Measurements from ENCODE around the gene PKD1L1.

DNA sequence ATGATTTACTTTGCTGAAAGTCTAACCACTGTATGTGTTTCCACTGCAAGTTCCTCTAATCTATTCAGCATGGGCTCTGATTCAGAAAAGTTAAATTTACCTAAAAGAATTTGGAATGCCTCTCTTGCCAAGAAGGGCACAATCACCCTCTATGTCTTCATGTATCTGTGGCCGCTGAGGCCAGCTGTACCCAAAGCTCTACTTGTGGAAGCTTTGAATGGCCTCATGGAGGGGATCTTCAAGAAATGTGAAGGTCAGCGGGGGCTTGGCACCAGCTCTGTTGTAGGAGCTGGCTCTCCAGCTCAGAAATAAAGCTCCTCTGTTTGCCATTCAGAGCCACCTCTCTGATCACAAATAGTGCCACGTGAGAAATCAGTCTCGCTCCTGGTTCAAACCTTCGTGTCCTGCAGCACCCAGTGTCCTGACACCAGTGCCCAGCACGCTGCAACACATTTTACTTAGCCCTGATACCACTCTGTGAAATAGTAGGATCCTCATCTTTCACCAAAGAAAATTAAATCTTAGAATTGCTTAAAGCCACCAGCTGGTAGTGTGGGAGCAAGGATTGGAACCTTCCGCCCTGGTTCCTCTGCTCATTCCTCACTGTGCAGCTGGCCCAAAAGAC, 61.1 kb downstream of the PKD1L1 start:
- TF ChIP-seq, protein P1, sequence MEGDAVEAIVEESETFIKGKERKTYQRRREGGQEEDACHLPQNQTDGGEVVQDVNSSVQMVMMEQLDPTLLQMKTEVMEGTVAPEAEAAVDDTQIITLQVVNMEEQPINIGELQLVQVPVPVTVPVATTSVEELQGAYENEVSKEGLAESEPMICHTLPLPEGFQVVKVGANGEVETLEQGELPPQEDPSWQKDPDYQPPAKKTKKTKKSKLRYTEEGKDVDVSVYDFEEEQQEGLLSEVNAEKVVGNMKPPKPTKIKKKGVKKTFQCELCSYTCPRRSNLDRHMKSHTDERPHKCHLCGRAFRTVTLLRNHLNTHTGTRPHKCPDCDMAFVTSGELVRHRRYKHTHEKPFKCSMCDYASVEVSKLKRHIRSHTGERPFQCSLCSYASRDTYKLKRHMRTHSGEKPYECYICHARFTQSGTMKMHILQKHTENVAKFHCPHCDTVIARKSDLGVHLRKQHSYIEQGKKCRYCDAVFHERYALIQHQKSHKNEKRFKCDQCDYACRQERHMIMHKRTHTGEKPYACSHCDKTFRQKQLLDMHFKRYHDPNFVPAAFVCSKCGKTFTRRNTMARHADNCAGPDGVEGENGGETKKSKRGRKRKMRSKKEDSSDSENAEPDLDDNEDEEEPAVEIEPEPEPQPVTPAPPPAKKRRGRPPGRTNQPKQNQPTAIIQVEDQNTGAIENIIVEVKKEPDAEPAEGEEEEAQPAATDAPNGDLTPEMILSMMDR (tag by site-specific recombination; IDR thresholded peaks at IDR 0.05) = no peak
- no peak for TF ChIP-seq MYNN (tag by site-specific recombination; IDR thresholded peaks at IDR 0.05; ENCODE audit: borderline replicate concordance)
- TF ChIP-seq ZBTB21 (tag by site-specific recombination; IDR thresholded peaks at IDR 0.05) = no peak
- no peak for TF ChIP-seq ZNF19 (tag by site-specific recombination; IDR thresholded peaks at IDR 0.05; ENCODE audit: low read depth)
- TF ChIP-seq, protein P2, sequence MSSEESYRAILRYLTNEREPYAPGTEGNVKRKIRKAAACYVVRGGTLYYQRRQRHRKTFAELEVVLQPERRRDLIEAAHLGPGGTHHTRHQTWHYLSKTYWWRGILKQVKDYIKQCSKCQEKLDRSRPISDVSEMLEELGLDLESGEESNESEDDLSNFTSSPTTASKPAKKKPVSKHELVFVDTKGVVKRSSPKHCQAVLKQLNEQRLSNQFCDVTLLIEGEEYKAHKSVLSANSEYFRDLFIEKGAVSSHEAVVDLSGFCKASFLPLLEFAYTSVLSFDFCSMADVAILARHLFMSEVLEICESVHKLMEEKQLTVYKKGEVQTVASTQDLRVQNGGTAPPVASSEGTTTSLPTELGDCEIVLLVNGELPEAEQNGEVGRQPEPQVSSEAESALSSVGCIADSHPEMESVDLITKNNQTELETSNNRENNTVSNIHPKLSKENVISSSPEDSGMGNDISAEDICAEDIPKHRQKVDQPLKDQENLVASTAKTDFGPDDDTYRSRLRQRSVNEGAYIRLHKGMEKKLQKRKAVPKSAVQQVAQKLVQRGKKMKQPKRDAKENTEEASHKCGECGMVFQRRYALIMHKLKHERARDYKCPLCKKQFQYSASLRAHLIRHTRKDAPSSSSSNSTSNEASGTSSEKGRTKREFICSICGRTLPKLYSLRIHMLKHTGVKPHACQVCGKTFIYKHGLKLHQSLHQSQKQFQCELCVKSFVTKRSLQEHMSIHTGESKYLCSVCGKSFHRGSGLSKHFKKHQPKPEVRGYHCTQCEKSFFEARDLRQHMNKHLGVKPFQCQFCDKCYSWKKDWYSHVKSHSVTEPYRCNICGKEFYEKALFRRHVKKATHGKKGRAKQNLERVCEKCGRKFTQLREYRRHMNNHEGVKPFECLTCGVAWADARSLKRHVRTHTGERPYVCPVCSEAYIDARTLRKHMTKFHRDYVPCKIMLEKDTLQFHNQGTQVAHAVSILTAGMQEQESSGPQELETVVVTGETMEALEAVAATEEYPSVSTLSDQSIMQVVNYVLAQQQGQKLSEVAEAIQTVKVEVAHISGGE (tag by site-specific recombination; conservative IDR thresholded peaks at IDR 0.05; ENCODE audit: low read depth) = no peak
- no peak for TF ChIP-seq ZSCAN30 (tag by site-specific recombination; IDR thresholded peaks at IDR 0.05)
- no peak for TF ChIP-seq TCF7L2 (IDR thresholded peaks at IDR 0.05; ENCODE audit: borderline replicate concordance, low read depth, low read length)
- TF ChIP-seq ZNF157 (tag by site-specific recombination; IDR thresholded peaks at IDR 0.05) = no peak
- TF ChIP-seq, protein P3, sequence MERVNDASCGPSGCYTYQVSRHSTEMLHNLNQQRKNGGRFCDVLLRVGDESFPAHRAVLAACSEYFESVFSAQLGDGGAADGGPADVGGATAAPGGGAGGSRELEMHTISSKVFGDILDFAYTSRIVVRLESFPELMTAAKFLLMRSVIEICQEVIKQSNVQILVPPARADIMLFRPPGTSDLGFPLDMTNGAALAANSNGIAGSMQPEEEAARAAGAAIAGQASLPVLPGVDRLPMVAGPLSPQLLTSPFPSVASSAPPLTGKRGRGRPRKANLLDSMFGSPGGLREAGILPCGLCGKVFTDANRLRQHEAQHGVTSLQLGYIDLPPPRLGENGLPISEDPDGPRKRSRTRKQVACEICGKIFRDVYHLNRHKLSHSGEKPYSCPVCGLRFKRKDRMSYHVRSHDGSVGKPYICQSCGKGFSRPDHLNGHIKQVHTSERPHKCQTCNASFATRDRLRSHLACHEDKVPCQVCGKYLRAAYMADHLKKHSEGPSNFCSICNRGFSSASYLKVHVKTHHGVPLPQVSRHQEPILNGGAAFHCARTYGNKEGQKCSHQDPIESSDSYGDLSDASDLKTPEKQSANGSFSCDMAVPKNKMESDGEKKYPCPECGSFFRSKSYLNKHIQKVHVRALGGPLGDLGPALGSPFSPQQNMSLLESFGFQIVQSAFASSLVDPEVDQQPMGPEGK (tag by site-specific recombination; IDR thresholded peaks at IDR 0.05) = no peak
- TF ChIP-seq, protein P4, sequence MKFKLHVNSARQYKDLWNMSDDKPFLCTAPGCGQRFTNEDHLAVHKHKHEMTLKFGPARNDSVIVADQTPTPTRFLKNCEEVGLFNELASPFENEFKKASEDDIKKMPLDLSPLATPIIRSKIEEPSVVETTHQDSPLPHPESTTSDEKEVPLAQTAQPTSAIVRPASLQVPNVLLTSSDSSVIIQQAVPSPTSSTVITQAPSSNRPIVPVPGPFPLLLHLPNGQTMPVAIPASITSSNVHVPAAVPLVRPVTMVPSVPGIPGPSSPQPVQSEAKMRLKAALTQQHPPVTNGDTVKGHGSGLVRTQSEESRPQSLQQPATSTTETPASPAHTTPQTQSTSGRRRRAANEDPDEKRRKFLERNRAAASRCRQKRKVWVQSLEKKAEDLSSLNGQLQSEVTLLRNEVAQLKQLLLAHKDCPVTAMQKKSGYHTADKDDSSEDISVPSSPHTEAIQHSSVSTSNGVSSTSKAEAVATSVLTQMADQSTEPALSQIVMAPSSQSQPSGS (tag by site-specific recombination; IDR thresholded peaks at IDR 0.05; ENCODE audit: low read depth) = no peak

All from HEK293 (cell line).